ENCODE results near the gene TBX1. TPM values are rescaled to one million over a fixed set of nuclear protein-coding genes. Genes with fewer than 3 reads are reported as not detected.

The TBX1 gene
- total RNA-seq, 1 donor = not detected

DNA sequence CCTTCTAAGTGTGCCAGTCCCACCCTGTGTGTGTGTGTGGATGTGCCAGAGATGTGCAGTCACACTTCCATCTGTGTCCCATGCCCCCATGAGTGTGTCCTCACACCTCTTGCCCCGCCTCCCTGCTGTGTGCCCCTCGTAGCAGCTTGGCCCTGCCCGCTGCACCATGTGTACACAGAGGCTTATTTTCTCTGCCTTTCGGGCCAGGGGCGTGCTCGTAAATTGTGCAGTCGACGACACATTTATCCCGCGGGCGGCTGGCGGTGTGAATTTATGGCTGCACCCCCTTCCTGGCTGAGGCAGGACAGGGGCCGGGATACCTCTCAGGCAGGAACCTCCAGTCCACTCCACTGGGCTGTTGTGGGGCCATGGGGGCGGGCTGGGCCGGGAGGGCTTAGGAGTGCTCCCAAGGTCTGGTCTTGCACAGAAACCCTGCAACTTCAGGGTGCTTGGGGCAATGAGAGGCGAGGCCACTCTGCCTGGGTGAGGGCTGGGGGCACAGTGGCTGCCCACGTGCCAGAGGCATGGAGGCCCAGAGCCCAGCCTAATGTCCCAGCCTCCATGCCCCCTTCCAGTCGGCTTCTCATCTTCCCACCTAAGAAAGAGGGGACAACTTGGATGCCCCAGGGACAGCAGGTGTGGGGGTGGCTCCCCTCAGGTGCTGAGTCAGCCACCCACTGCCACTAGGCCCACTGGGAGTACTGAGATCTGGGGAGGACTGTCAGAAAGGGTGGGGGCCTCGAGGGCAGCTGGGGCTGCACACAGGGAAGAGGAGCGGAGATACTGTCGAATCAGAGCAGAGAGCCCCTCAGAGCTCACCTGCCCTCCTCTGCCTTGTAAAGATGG lies 24.7 kb upstream of the TBX1 start:
- no peak for DNase-seq (ENCODE audit: insufficient read length, low spot score, missing footprints)
- no peaks in the 10 kb centered on the region for H4K20me1 ChIP-seq (ENCODE audit: insufficient read depth, low read length)
- no peaks in the 10 kb centered on the region for H3K79me2 ChIP-seq (ENCODE audit: insufficient read depth, low read length)
- no peaks in the 10 kb centered on the region for H3K9me3 ChIP-seq (ENCODE audit: low read depth, low read length)
- H3K4me3 ChIP-seq (ENCODE audit: insufficient read depth, low read length) = no peak overlapping the region
- H2AFZ ChIP-seq (ENCODE audit: low read length) = no peak overlapping the region
- H3K36me3 ChIP-seq (ENCODE audit: insufficient read depth, low read length) = no peaks in the 10 kb centered on the region
- TF ChIP-seq, protein P1, sequence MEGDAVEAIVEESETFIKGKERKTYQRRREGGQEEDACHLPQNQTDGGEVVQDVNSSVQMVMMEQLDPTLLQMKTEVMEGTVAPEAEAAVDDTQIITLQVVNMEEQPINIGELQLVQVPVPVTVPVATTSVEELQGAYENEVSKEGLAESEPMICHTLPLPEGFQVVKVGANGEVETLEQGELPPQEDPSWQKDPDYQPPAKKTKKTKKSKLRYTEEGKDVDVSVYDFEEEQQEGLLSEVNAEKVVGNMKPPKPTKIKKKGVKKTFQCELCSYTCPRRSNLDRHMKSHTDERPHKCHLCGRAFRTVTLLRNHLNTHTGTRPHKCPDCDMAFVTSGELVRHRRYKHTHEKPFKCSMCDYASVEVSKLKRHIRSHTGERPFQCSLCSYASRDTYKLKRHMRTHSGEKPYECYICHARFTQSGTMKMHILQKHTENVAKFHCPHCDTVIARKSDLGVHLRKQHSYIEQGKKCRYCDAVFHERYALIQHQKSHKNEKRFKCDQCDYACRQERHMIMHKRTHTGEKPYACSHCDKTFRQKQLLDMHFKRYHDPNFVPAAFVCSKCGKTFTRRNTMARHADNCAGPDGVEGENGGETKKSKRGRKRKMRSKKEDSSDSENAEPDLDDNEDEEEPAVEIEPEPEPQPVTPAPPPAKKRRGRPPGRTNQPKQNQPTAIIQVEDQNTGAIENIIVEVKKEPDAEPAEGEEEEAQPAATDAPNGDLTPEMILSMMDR (IDR thresholded peaks at IDR 0.05; ENCODE audit: extremely low read depth, low read depth, low read length) = no peak
- H3K4me1 ChIP-seq (ENCODE audit: insufficient read depth, low read length) = no peaks in the 10 kb centered on the region
- H3K27ac ChIP-seq (ENCODE audit: low read depth, low read length) = no peak overlapping the region
- H3K27me3 ChIP-seq (ENCODE audit: insufficient read depth, low read length) = no peaks in the 10 kb centered on the region
- no peak overlapping the region for H3K4me2 ChIP-seq (ENCODE audit: insufficient read depth, low read length)

DNA sequence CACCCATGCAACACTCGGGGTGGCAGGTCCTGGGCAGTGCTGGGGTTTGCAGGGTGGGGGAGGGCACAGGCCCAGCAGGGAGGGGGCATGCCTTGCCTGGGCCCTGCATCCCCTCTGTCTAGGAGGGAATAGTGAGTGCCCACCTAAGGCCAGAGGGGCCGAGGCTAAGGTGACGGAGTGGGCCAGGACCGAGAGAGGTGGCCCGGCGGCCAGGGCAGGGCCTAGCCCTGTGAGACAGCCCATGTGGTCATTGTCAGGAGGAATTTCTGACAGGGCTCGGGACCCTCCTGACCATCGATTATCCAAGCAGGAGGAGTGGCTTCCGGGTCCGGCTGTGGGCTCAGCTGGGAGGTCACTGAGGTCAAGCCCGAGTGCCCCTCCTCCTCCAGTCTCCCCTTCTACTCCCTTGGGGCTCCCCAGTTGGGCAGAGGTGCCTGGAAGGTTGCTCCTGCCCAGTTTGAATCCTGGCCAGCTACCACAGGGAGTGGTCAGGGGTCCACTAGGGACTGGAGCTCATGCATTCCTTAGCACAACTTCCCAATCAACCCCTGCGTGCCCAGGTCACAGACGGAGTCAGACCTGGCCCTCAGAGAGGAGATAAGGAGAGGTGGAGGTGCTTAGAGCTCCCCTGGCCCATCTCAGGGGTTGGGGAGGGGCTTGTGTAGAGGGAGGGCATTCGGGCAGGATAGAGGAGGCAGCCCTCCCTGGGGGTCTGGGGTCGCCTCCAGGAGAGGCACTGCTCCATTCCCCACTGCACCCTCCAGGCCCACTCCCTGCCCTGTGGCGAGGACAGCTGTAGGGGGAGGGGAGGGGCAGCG lies 22.5 kb upstream of the TBX1 start:
- no peak for DNase-seq (ENCODE audit: insufficient read length, low spot score, missing footprints)
- H3K79me2 ChIP-seq (ENCODE audit: insufficient read depth, low read length) = no peaks in the 10 kb centered on the region
- no peaks in the 10 kb centered on the region for H3K4me1 ChIP-seq (ENCODE audit: insufficient read depth, low read length)

DNA sequence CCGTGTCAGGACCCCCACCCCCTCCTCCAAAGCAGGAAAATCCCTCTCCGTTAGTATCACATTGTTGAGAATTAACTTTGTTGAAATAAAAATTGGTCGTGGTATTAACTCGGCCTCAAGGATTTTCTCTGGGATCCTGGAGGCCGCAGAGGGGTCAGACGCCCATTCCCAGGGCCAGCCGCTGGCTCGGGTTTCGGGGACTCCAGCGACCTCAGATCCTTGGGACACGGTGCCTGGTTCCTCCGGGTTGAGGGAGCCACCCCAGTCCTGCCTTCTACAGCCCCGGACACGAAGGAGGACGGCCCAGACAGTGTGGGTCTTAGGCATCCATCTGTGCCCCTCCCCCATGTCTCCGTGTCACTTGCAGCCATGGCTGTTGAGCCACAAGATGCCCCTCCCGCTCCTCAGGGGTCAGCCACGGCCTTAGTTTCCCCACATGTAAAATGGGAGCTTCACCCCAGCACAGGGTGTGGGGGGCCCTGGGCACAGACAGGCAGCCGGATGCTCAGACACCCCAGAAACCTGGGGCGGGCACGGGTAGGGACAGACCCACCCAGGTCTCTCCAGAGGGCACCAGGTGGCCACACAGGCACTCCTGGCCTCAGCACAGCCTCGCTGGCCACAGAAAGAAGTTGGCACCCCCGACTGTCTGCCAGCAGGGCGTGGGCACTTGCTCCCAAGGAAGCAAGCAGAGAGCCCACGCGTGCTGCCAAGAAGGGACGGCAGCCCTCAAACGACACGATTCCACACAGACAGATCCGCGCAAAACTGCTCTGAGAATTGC lies 21.7 kb upstream of the TBX1 start:
- Histone ChIP-seq H3K36me3 (ENCODE audit: insufficient read depth, low read length) (no peaks in the 10 kb centered on the region), H4K20me1 (ENCODE audit: insufficient read depth, low read length) (no peaks in the 10 kb centered on the region), H3K27me3 (ENCODE audit: insufficient read depth, low read length) (no peaks in the 10 kb centered on the region), H3K27ac (ENCODE audit: low read depth, low read length) (no peak overlapping the region), H3K79me2 (ENCODE audit: insufficient read depth, low read length) (no peaks in the 10 kb centered on the region), H2AFZ (ENCODE audit: low read length) (no peak overlapping the region), H3K4me1 (ENCODE audit: insufficient read depth, low read length) (no peaks in the 10 kb centered on the region), H3K4me2 (ENCODE audit: insufficient read depth, low read length) (no peak overlapping the region), H3K9me3 (ENCODE audit: low read depth, low read length) (no peaks in the 10 kb centered on the region), H3K4me3 (ENCODE audit: insufficient read depth, low read length) (no peak overlapping the region)
- no peak for DNase-seq (ENCODE audit: insufficient read length, low spot score, missing footprints)
- TF ChIP-seq, protein P1 (IDR thresholded peaks at IDR 0.05; ENCODE audit: extremely low read depth, low read depth, low read length) = no peak

More for the DNA sequence above, 22.5 kb upstream of the TBX1 start:
- no peaks in the 10 kb centered on the region for H3K27me3 ChIP-seq (ENCODE audit: insufficient read depth, low read length)
- H3K9me3 ChIP-seq (ENCODE audit: low read depth, low read length) = no peaks in the 10 kb centered on the region
- no peaks in the 10 kb centered on the region for H4K20me1 ChIP-seq (ENCODE audit: insufficient read depth, low read length)
- H3K27ac ChIP-seq (ENCODE audit: low read depth, low read length) = no peak overlapping the region
- H2AFZ ChIP-seq (ENCODE audit: low read length) = no peak overlapping the region
- no peak overlapping the region for H3K4me3 ChIP-seq (ENCODE audit: insufficient read depth, low read length)
- TF ChIP-seq, protein P1 (IDR thresholded peaks at IDR 0.05; ENCODE audit: extremely low read depth, low read depth, low read length) = no peak
- H3K4me2 ChIP-seq (ENCODE audit: insufficient read depth, low read length) = no peak overlapping the region
- no peaks in the 10 kb centered on the region for H3K36me3 ChIP-seq (ENCODE audit: insufficient read depth, low read length)
